Activated CD4-positive, CD25-positive, alpha-beta regulatory T cell treated with anti-CD3 and anti-CD28 coated beads, Interleukin-2, amount 50 U/mL, for 72 hours (primary cell): ENCODE data around the gene BRD7.

Source experiments
- DNase-seq: peaks from one replicate; pipeline ENCODE4 v3.0.0; 2021

Gene BRD7

DNA sequence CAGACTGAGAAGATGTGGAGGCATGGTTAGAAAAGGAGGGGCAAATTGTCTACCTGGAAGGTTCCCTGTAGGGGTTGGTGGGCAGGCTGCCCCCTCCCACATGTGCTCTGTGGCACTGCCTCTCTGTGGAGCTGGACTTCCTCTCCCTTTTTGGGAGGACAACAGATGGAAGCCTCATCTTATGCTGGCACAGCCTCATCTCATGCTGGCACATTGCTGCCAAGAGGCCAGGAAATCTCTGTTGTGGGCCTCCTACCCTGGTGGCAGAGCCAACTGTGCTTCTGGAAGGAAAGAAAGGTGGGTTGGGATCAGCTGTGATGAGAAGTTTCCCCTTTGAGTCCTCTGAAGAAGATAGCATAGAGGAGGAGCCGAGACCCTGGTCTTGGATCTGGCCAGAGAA is 19.7 kb upstream of the BRD7 start:
- DNase-seq = no peak

GRCh38 chr16:50386774-50387173 is 18.0 kb upstream of the BRD7 start:
- no peak for DNase-seq

DNA sequence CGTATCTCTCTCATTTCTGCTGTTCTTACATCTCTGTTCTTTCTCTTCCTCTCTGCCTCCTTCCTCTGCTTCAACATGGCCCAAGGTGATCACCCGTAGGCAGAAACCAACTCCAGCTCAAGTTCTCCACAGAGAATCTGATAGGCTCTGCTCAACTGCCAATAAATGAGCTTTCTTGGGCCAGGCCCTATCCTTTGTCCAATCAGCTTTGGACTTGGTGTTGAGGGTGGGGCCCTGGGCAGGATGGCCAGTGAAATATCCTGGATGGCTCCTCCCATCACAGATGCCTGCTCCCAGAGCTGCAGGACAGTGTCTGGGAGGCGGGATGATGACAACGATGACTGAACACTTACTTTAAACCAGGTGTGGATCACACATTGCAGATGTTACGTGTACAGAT is 17.4 kb upstream of the BRD7 start:
- no peak for DNase-seq

- no peak for DNase-seq
These were observed 15.8 kb upstream of the BRD7 start for GRCh38 chr16:50384500-50385135.

GRCh38 chr16:50381679-50382440 is 13.1 kb upstream of the BRD7 start:
- no peak for DNase-seq

GRCh38 chr16:50378417-50378816 is 9.6 kb upstream of the BRD7 start:
- no peak for DNase-seq

GRCh38 chr16:50377001-50377400 is 8.2 kb upstream of the BRD7 start:
- DNase-seq = no peak

- no peak for DNase-seq
These were observed 5.0 kb upstream of the BRD7 start for GRCh38 chr16:50373780-50374179.

DNA sequence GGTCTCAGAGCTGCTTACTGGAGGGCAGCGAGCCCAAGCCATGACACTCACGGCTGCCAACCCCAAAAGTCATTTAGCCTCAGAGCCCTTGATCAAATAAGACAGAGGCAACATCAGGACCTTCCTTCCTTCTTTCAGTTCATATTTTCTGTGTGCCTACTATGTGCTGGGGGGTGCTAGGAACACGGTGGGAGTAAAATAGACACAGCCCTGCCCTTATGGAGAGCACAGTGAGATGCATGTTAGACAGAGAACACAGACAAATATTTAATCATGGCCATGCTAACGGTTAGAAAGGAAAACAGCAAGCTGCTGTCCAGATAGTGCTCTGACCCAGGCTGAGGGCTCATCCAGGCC is 4.5 kb upstream of the BRD7 start:
- DNase-seq = no peak

GRCh38 chr16:50372611-50373344 is 4.0 kb upstream of the BRD7 start:
- DNase-seq = no peak

GRCh38 chr16:50371936-50372595 is 3.3 kb upstream of the BRD7 start:
- DNase-seq = no peak

GRCh38 chr16:50371036-50371716 is 2.4 kb upstream of the BRD7 start:
- no peak for DNase-seq

DNA sequence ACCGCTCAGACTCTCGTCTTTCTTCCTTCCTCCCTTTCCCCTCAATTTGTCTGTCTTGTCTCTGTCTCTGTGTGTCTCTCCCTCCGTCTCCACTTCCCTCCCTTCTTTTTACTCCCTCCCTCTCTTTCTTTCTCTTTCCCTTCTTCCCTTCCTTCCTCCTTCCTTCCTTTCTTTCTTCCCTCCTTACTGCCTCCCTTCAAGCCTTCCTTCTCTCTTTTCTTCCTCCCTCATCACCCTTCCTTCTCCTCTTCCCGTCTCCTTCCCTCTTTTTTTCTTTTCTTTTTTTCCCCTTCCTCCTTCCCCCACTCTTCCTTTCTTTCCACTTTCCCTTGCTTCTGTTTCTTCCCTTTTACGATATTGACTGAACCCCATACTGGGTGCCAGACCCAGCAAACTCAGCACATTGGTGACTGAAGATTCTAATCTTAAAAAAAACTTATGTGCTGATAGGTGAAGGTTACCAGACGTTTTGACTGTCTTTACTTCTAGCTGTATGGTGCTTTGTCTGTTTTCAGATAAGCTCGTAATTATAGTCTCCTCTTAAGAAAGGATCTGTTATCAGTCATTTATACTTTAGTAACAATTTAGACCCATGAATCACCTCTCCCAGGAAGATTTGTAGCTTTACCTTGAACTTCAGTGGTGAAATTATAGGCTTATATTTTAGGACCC is 481 bp upstream of the BRD7 start:
- DNase-seq = no peak

DNA sequence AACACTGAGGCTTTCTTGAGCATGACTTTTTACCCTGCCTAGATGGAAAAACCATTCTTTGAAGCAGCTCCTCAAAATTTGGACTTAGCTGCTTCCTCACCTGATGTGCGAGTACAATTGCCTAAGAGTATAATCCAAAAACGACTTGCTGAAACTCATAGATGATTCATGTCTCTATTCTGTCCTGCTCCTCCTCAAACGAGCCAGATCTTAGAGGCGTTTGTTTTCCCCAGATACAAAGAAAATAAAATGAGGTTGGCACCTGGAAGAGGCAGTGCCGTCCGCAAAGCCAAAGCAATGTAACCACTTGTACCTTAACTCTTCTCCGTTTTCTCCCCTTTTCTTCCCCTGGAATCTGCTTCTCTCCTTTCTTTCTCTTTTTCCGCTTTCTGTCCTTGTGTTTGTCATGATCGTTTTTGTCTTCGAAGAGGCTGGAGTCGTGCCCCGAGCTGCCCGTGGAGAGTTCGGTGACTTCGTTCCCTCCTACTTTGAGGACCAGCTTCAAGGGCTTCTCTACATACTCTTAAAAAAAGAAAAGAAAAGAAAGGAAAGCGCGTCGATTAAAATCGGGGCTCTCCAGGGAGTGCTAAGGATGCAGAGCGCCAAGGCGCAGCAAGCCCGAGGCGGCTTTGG is 895 bp downstream of the BRD7 start:
- no peak for DNase-seq

DNA sequence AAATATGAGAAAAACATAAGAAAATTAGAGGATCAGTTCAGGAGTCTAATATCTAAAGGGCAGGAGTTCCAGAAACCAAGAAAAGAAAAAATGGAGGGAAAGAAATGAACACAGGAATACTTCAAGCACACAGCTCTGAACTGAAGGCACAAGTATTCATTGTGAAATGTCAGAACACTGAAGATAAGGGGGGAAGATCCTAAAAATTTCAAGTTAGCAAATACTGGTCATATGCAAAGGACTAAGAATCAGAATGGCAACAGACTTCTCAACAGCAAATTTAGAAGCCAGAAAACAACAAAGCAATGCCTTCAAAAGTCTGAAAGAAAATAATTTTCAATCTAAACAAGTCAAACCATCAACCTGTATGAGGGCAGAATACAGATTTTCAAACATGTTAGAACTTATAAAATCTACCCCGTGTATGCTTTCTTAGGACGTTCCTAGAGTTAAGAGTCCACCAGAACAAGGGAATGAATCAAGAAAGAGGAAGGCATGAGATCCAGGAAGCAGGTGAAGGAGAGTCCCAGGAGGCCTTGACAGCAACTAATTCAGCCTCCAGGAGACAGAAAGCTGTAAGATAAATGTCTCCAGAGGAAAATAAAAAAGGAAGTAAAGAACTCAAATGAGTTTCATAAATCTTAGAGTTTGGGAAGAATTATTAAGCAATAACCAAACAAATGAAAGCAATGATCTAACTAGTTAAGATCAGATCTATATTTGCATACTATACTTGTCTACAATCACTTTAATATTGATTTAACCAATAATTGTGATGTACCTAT is 2.8 kb downstream of the BRD7 start:
- DNase-seq = no peak

DNA sequence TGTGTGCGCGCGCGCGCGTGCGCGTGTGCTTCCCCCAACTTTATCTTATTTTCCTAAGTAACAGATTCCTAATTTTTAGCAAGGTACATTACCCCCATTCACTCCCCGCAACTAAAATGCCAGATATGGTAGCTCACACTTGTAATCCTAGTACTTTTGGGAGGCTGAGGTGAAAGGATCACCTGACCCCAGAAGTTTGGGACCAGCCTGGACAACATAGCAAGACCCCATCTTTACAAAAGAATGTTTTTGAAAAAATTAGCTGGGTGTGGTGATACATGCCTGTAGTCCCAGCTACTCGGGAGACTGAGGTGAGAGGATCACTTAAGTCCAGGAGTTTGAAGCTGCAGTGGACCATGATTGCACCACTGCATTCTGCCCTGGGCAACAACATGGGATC is 5.1 kb downstream of the BRD7 start:
- no peak for DNase-seq

GRCh38 chr16:50360779-50361178 is 8.0 kb downstream of the BRD7 start:
- DNase-seq = no peak

DNA sequence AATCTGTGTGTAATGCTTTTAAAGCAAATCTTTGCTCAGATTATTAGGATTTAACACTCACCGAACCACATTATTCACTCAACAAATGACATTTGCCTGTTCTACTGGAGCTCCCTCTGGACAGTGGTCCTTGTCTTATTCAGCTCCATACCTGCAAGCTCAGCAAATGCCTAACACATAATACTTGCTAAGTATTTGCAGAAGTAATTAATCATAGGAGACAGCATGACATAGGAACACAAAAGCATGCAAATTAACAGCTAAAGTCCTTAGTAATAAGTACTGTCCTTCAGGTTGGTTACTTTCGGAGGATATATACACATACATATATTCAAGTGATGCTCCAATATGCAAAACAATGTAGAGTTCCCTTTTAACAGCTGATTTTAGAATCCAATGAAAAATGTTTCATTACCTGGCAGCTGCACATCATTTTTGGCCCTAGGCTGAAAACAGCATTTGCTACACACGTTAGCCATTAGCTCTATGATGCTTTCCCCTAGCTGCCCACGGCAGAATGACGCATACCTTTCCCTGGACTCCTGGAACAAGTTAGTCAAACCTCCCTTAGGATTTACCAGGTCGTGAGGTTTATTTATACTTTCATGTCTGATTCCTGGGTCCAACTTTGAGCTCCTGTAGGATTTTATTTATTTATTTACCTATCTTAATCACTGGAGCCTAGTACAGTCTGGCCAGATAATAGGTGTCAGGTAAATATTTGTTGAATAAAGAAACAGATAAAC is 8.6 kb downstream of the BRD7 start:
- DNase-seq = no peak

DNA sequence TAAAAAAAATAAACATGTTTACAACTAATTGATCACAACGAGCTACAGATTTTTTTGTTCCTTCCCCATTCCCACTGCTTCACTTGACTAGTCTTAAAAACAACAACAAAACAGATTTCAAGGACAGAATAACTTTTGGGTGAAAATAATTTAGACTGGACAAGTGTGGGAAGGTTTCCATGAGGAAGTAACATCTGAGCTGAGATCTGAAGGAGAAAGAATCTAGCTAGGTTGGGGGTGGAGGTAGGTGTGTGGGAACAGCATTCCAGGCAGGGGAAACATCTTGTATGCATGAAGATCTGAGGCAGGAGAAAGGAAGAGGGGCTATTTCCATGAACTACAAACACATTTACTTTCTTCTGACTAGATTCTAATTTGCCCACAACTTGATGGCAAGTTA is 9.2 kb downstream of the BRD7 start:
- no peak for DNase-seq
